Astrocyte of the cerebellum (primary cell): Measurements from ENCODE around the gene NOC2L.

Experiments used
- DNase-seq: peaks from one replicate; pipeline ENCODE4 v3.0.0-alpha.2; 2011; ENCODE audit warnings: low read depth
- H3K4me3 ChIP-seq: 2 replicates; pipeline ENCODE4 v1.5.1; 2011; ENCODE audit warnings: mild to moderate bottlenecking, low read depth, low read length, moderate library complexity
- CTCF ChIP-seq: IDR thresholded peaks from 2 replicates; pipeline ENCODE4 v1.5.1; 2012; ENCODE audit warnings: low read length, low read depth, moderate library complexity, mild to moderate bottlenecking; ENCODE audit errors: missing control alignments
- in situ Hi-C: cut with HindIII; loops from 2 replicates; pipeline ENCODE4 v1.10.0; 2017; ENCODE audit warnings: low sequenced_read_pairs

The NOC2L gene

GRCh38 chr1:928825-929661, 30.0 kb downstream of the NOC2L start:
- DNase-seq: no peak
- no peak overlapping the region for H3K4me3 ChIP-seq
- no peak for TF ChIP-seq CTCF
- in situ Hi-C loops: no loop called here

- DNase-seq: no peak
- in situ Hi-C loops: no loop called here
- no peak for TF ChIP-seq CTCF
- no peak overlapping the region for H3K4me3 ChIP-seq
Observed at GRCh38 chr1:927748-928147, 31.3 kb downstream of the NOC2L start.

- DNase-seq: no peak
- in situ Hi-C loops: no loop called here
- H3K4me3 ChIP-seq: no peak overlapping the region
- no peak for TF ChIP-seq CTCF
Observed at GRCh38 chr1:927234-927633, 31.8 kb downstream of the NOC2L start.

DNA sequence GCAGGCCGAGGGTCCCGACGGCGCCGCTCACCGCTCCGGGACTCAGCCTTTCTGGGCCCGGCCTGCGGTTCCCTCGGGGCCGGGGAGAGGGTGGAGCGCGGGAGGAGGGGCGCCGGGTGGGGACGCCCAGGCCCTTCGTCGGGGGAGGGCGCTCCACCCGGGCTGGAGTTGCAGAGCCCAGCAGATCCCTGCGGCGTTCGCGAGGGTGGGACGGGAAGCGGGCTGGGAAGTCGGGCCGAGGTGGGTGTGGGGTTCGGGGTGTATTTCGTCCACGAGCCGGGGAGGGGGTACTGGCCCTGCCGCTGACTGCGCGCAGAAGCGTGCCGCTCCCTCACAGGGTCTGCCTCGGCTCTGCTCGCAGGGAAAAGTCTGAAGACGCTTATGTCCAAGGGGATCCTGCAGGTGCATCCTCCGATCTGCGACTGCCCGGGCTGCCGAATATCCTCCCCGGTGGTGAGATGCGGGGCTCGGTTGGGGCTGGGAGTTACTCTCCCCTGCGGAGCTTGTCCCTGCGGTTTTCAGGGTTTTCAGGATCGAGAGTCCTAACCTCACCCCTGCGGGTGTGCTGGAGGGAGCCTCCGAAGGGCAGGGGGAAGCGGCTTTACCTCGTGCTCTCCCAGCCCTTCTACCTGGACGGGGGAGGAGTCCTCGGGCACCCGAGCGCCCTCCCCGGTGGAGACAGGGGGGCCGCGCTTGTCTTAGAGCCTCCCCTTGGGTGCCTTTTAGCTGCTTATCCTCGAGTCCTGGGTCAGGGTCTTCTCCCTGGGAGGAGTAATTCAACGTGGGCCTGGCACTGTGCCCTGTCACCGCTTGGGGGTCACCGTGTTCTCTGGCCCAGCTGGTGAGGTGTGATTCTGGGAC, 33.3 kb downstream of the NOC2L start:
- in situ Hi-C loops: no loop called here
- H3K4me3 ChIP-seq: peak overlapping the region; percentile 59
- no peak for DNase-seq
- TF ChIP-seq CTCF: no peak

GRCh38 chr1:924656-925560, 34.1 kb downstream of the NOC2L start:
- no peak for DNase-seq
- in situ Hi-C loops: no loop called here
- H3K4me3 ChIP-seq: peak overlapping the region; percentile 59
- peak; percentile 10 for TF ChIP-seq CTCF

DNA sequence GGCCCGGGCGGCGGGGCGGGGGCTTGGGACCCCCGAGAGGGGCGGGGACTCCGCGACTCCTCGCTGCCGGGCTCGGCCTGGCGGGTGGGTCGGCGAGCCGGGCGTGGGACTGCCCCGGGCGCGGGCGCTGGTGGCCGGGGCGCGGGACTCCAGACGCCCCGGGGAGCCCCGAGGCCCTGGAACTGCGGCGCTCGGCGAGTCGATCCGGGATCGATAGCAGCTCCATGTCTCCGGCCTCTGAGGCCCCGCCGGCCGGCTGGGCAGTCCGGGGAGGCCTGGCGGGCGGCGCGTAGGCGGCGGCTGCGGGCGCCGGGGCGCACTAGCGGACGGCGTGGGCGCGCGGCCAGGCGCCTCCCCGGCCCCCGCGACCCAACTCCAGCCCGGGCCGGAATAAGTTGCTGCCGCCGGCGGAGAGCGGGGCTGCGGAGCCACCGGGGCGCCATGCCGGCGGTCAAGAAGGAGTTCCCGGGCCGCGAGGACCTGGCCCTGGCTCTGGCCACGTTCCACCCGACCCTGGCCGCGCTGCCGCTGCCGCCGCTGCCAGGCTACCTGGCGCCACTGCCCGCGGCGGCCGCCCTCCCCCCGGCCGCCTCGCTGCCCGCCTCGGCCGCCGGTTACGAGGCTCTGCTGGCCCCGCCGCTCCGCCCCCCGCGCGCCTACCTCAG, 34.9 kb downstream of the NOC2L start:
- DNase-seq: no peak
- in situ Hi-C loops: no loop called here
- H3K4me3 ChIP-seq: peak overlapping the region; percentile 59
- TF ChIP-seq CTCF: no peak
